HG02938 (cell line): ENCODE data around the gene TSN.
A peak's percentile ranks its signal among the peaks of the same experiment; 100 is the strongest.

Source experiments
- ATAC-seq: cut with Tn5 transposase; IDR thresholded peaks from one replicate; pipeline ENCODE4 v1.9.1; 2021; ENCODE audit warnings: mild to moderate bottlenecking, moderate library complexity; ENCODE audit not compliant: unreplicated experiment

The TSN gene

GRCh38 chr2:121741450-121741849 lies 14.0 kb upstream of the TSN start:
- ATAC-seq = no peak

GRCh38 chr2:121746071-121746578 lies 9.3 kb upstream of the TSN start:
- ATAC-seq = no peak

GRCh38 chr2:121748202-121748601 lies 7.2 kb upstream of the TSN start:
- no peak for ATAC-seq

- ATAC-seq = peak; percentile 1
Observed at GRCh38 chr2:121754851-121755236, 607 bp upstream of the TSN start.

- ATAC-seq = no peak
Observed at GRCh38 chr2:121764681-121765228, 9.3 kb downstream of the TSN start.

- no peak for ATAC-seq
Observed at GRCh38 chr2:121766624-121767023, 11.2 kb downstream of the TSN start.

- no peak for ATAC-seq
Observed at GRCh38 chr2:121768143-121768755, 12.8 kb downstream of the TSN start.

- ATAC-seq = no peak
Observed at GRCh38 chr2:121771976-121772742, 16.7 kb downstream of the TSN start.

- no peak for ATAC-seq
Observed at GRCh38 chr2:121774235-121774634, 18.8 kb downstream of the TSN start.

GRCh38 chr2:121776361-121776760 lies 20.9 kb downstream of the TSN start:
- no peak for ATAC-seq

GRCh38 chr2:121776885-121777698 lies 21.6 kb downstream of the TSN start:
- ATAC-seq = no peak

GRCh38 chr2:121777699-121778058 lies 22.2 kb downstream of the TSN start:
- ATAC-seq = no peak

- ATAC-seq = no peak
Observed at GRCh38 chr2:121778741-121779487, 23.5 kb downstream of the TSN start.

GRCh38 chr2:121783180-121783579 lies 27.7 kb downstream of the TSN start:
- ATAC-seq = no peak

- ATAC-seq = no peak
Observed at GRCh38 chr2:121788685-121789084, 33.2 kb downstream of the TSN start.

GRCh38 chr2:121790276-121790956 lies 35.0 kb downstream of the TSN start:
- no peak for ATAC-seq

- ATAC-seq = no peak
Observed at GRCh38 chr2:121791290-121791689, 35.8 kb downstream of the TSN start.

GRCh38 chr2:121791801-121792221 lies 36.4 kb downstream of the TSN start:
- no peak for ATAC-seq

GRCh38 chr2:121793816-121794215 lies 38.4 kb downstream of the TSN start:
- ATAC-seq = no peak

- no peak for ATAC-seq
Observed at GRCh38 chr2:121794233-121794632, 38.8 kb downstream of the TSN start.
